ENCODE measurements around the gene PRKCB.

GRCh38 chr16:23869052-23869451 lies 33.3 kb downstream of the PRKCB start:
- TF ChIP-seq ZBTB11 (tag by site-specific recombination; conservative IDR thresholded peaks at IDR 0.05; ENCODE audit: low read depth) (no peak), ZBTB49 (tag by site-specific recombination; IDR thresholded peaks at IDR 0.05; ENCODE audit: low read depth) (no peak), YY1 (tag by site-specific recombination; IDR thresholded peaks at IDR 0.05) (no peak), ZFP41 (tag by site-specific recombination; IDR thresholded peaks at IDR 0.05; ENCODE audit: borderline replicate concordance) (no peak), MEIS1 (CRISPR knock-in tag; IDR thresholded peaks at IDR 0.05; ENCODE audit: borderline replicate concordance) (no peak), ZNF510 (tag by site-specific recombination; IDR thresholded peaks at IDR 0.05; ENCODE audit: insufficient replicate concordance) (no peak), SP7 (tag by site-specific recombination; IDR thresholded peaks at IDR 0.05) (no peak)
- TF ChIP-seq, protein P1, sequence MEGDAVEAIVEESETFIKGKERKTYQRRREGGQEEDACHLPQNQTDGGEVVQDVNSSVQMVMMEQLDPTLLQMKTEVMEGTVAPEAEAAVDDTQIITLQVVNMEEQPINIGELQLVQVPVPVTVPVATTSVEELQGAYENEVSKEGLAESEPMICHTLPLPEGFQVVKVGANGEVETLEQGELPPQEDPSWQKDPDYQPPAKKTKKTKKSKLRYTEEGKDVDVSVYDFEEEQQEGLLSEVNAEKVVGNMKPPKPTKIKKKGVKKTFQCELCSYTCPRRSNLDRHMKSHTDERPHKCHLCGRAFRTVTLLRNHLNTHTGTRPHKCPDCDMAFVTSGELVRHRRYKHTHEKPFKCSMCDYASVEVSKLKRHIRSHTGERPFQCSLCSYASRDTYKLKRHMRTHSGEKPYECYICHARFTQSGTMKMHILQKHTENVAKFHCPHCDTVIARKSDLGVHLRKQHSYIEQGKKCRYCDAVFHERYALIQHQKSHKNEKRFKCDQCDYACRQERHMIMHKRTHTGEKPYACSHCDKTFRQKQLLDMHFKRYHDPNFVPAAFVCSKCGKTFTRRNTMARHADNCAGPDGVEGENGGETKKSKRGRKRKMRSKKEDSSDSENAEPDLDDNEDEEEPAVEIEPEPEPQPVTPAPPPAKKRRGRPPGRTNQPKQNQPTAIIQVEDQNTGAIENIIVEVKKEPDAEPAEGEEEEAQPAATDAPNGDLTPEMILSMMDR (tag by site-specific recombination; IDR thresholded peaks at IDR 0.05): no peak
- TF ChIP-seq, protein P2, sequence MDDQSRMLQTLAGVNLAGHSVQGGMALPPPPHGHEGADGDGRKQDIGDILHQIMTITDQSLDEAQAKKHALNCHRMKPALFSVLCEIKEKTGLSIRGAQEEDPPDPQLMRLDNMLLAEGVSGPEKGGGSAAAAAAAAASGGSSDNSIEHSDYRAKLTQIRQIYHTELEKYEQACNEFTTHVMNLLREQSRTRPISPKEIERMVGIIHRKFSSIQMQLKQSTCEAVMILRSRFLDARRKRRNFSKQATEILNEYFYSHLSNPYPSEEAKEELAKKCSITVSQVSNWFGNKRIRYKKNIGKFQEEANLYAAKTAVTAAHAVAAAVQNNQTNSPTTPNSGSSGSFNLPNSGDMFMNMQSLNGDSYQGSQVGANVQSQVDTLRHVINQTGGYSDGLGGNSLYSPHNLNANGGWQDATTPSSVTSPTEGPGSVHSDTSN (CRISPR knock-in tag; IDR thresholded peaks at IDR 0.05): no peak

All from HEK293 (cell line).